HTR-8/SVneo (cell line): Measurements from ENCODE around the gene CERS5.
"Not testable (repeated sequence)": the region's sequence is repeated elsewhere in the genome, so short reads cannot be mapped to it uniquely, and the experiment has no call there.

Source experiments
- DNase-seq: peaks from one replicate; pipeline ENCODE4 v3.0.0; 2011; ENCODE audit warnings: low spot score, mixed read lengths; ENCODE audit not compliant: insufficient read length
- FAIRE-seq: peaks from 2 replicates; lab custom pipeline; 2011; peaks lifted over from hg19 to GRCh38; lab: Jason Lieb, UNC

The CERS5 gene

DNA sequence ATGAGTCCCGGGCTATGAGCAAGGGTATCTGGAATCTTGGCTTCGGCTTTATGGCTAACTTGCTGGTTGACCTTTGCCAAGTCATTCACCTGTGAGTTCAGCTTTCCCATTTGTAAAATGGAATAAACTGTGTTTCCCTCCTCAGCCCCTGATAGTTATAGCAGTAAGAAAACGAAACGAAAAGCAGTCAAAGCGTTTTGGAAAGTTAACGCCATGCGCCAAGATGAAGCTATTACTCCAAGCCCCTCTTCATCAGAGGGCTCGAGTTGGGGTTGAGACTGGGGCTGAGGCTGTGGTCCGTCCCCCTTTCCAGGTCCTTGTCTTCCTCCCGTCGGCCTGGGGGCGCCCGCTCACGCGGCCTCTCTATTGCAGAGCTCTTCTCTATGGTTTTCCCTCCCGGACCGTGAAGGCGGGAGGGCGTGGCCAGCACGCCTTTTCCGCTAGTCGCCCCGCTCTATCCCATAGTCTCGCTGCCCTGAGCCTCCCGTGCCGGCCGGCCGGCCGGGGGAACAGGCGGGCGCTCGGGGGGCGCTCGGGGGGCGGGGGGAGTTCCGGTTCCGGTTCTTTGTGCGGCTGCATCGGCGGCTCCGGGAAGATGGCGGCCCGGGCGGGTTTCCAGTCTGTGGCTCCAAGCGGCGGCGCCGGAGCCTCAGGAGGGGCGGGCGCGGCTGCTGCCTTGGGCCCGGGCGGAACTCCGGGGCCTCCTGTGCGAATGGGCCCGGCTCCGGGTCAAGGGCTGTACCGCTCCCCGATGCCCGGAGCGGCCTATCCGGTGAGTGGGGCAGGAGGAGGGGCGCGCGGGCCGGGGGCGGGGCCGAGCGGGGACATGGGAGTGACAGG, 82.2 kb downstream of the CERS5 start, which contains the start of gene SMARCD1:
Gene SMARCD1 (plus strand): TSS at position 568 of the 840 bp plus-strand sequence. CDS start 28 bp downstream, at position 596.
- FAIRE-seq: peak; percentile 55
- peak; percentile 91 for DNase-seq

DNA sequence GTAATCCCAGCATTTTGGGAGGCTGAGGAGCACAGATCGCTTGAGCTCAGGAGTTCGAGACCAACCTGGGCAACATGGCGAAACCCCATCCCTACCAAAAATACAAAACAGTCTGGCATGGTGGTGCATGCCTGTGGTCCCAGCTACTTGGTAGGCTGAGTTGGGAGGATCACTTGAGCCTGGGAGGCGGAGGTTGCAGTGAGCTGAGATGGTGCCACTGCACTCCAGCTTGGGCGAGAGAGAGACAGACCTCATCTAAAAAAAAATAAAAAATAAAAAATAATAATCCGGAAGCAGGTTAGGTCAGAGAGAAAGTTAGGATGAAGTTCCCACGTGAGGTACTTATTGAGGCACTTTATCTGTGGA, 82.8 kb downstream of the CERS5 start:
- DNase-seq, FAIRE-seq: not testable (repeated sequence)

DNA sequence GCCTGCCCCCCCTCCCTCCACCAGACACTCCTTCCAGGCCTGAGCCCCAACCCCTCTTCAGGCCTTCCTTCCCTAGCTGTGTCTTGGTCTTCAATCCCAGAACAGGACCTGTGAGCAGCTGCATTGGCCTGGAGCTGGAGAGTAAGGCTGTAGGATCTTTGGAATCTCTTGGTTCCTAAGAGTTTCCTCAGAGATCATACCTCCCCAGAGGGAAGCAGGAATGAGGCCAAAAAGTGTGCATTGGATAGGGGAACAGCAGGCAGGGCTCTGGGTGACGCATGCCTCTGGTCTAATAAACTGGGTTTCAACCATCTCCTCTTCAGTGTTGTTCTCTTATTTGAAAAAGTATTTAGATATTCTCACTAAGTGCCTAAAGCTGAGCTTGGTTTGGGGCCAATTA, 83.9 kb downstream of the CERS5 start:
- FAIRE-seq (no peak), DNase-seq (no peak)

DNA sequence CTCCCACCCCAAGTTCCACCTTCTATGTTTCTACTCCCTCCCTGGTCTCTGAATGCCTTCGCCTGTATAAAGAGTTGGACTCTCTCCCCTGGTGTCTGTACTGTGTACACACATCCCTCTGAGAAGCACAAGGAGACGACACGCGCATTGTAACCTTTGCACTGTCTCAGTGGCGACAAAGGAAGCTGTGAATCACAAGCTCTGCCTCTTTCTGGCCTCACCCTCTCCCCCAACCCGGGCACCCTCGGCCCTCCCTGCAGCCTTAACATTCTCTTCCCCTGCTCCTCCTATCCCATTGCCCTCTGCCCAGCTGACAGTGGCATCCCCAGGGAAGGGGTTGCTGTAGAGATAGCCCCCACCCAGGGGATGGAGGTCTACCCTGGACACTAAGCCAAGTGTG, 84.5 kb downstream of the CERS5 start:
- no peak for DNase-seq
- no peak for FAIRE-seq

DNA sequence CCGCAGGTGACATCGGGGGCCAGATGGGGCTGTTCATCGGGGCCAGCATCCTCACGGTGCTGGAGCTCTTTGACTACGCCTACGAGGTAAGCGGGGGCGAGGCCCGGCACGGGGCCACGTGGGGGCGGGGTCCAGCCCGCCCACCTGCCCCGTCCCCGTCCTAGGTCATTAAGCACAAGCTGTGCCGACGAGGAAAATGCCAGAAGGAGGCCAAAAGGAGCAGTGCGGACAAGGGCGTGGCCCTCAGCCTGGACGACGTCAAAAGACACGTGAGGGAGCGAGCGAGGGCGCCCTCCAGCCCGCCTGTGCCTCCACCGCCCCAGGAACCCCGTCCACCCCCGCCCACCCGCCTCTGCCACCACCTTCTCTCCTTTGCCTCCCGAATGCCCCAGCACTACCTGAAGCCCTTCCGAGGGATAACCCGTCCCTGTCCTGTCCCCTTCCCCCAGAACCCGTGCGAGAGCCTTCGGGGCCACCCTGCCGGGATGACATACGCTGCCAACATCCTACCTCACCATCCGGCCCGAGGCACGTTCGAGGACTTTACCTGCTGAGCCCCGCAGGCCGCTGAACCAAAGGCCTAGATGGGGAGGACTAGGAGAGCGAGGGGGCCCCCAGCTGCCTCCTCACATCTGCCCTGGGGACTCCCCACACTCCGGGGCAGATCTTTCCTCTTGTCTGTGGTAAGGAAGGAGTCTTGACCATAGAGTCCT, 85.9 kb downstream of the CERS5 start:
- DNase-seq (no peak), FAIRE-seq (no peak)

DNA sequence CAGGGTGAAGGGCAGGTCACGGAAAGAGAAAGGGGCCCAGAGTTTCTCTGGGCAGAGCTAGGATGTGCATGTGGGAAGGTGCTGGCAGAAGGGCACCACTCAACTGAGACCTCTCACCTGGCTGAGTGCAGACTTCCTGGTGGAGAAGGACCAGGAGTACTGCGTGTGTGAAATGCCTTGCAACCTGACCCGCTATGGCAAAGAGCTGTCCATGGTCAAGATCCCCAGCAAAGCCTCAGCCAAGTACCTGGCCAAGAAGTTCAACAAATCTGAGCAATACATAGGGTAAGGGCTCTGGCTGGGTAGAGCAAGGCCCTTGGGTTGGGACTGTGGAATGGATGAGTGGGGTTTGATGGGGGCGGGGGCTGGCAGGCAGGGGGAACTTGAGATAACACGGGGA, 87.4 kb downstream of the CERS5 start:
- no peak for DNase-seq
- no peak for FAIRE-seq
